ENCODE measurements around the gene CDK2AP2. TPM values are rescaled to one million over a fixed set of nuclear protein-coding genes. Genes with fewer than 3 reads are reported as not detected.
"Not testable (repeated sequence)": the region's sequence is repeated elsewhere in the genome, so short reads cannot be mapped to it uniquely, and the experiment has no call there.

The CDK2AP2 gene
- total RNA-seq, 1 donor from 2014 or later: 45.0 TPM

DNA sequence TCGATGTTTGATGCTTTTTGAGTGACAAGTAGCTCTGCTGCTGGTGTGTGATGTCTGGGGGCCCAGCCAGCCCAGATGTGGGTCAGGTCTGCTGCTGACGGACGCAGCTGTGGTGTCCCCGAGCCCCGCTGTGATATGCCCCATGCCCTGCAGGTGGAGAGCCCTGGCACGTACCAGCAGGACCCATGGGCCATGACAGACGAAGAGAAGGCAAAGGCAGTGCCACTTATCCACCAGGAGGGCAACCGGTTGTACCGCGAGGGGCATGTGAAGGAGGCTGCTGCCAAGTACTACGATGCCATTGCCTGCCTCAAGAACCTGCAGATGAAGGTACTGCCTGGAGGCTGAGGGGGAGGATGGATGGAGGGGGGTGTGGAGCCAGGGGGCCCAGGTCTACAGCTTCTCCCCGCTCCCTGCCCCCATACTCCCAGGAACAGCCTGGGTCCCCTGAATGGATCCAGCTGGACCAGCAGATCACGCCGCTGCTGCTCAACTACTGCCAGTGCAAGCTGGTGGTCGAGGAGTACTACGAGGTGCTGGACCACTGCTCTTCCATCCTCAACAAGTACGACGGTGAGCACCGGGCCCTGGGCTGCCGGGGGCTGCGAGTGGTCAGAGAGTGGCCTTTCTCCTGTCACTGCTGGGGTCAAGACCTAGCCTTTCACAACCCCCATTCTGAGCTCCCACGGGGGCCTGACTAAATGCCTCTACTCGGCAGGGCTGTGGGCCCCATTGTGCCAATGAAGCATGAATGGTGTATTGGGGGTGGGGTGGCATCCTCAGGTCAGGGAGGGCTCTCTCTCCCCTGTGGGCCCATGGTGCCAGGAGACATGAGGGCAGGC, 17.9 kb downstream of the CDK2AP2 start:
- Histone ChIP-seq H3K36me3 (ENCODE audit: insufficient read depth, low read length) (peaks cover 5% of the 10 kb centered on the region), H3K4me2 (ENCODE audit: low read length) (no peak overlapping the region), H3K27ac (ENCODE audit: low read depth, low read length) (no peak overlapping the region), H3K9me3 (ENCODE audit: insufficient read depth, low read depth, low read length) (no peaks in the 10 kb centered on the region), H3K4me1 (ENCODE audit: insufficient read depth, low read length) (no peaks in the 10 kb centered on the region), H2AFZ (ENCODE audit: low read depth, low read length) (no peak overlapping the region), H3K9ac (ENCODE audit: low read length) (no peak overlapping the region), H3K27me3 (ENCODE audit: insufficient read depth, low read length) (no peaks in the 10 kb centered on the region), H3K79me2 (ENCODE audit: insufficient read depth, low read length) (peaks cover 9% of the 10 kb centered on the region), H4K20me1 (ENCODE audit: insufficient read depth, low read length) (peaks cover 19% of the 10 kb centered on the region), H3K4me3 (ENCODE audit: insufficient read depth, low read depth, low read length) (no peak overlapping the region)
- Mint-ChIP-seq H3K27ac (ENCODE audit: unreplicated experiment) (peak overlapping the region; percentile 53), H3K4me3 (ENCODE audit: unreplicated experiment) (no peak overlapping the region), H3K36me3 (ENCODE audit: low read depth, unreplicated experiment) (peaks cover 14% of the 10 kb centered on the region), H3K4me1 (ENCODE audit: low read depth, unreplicated experiment) (peaks cover 2% of the 10 kb centered on the region), H3K9me3 (ENCODE audit: unreplicated experiment) (peaks cover 2% of the 10 kb centered on the region), H3K27me3 (ENCODE audit: low read depth, unreplicated experiment) (no peaks in the 10 kb centered on the region)
- no peak for TF ChIP-seq EZH2 (IDR thresholded peaks at IDR 0.05; ENCODE audit: insufficient read depth, low read length)
- TF ChIP-seq, protein P1, sequence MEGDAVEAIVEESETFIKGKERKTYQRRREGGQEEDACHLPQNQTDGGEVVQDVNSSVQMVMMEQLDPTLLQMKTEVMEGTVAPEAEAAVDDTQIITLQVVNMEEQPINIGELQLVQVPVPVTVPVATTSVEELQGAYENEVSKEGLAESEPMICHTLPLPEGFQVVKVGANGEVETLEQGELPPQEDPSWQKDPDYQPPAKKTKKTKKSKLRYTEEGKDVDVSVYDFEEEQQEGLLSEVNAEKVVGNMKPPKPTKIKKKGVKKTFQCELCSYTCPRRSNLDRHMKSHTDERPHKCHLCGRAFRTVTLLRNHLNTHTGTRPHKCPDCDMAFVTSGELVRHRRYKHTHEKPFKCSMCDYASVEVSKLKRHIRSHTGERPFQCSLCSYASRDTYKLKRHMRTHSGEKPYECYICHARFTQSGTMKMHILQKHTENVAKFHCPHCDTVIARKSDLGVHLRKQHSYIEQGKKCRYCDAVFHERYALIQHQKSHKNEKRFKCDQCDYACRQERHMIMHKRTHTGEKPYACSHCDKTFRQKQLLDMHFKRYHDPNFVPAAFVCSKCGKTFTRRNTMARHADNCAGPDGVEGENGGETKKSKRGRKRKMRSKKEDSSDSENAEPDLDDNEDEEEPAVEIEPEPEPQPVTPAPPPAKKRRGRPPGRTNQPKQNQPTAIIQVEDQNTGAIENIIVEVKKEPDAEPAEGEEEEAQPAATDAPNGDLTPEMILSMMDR (IDR thresholded peaks at IDR 0.05; ENCODE audit: insufficient read depth, low read depth, low read length): no peak
- FAIRE-seq (no peak), DNase-seq (ENCODE audit: low read depth) (no peak)

DNA sequence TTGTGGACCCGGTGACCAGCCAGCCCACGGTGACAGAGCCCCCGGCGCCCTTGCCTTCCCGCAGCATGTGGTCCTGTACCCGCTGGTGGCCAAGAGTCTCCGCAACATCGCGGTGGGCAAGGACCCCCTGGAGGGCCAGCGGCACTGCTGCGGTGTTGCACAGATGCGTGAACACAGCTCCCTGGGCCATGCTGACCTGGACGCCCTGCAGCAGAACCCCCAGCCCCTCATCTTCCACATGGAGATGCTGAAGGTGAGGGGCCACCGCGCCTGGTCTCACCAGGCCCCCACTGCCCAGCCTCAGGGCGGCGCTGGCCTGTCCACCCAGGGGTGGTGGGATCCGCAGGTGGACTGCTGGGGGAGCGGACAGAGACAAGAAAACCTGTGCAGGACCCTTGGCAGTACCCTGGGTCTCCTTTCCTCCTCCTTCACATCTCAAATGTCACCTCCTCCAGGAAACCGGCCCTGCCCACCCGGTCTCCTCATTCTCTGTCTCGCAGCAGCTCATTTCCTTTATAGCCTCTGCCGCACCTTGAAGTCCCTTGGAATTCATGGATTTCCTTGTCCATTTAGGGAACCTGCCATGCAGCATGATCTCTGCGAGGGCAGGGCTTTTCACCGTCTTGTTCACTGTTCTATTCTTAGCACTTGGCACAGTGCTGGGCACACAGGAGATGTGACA, 18.6 kb downstream of the CDK2AP2 start:
- Mint-ChIP-seq H3K4me1 (ENCODE audit: low read depth, unreplicated experiment) (peaks cover 6% of the 10 kb centered on the region), H3K9me3 (ENCODE audit: unreplicated experiment) (peaks cover 2% of the 10 kb centered on the region), H3K27me3 (ENCODE audit: low read depth, unreplicated experiment) (no peaks in the 10 kb centered on the region), H3K36me3 (ENCODE audit: low read depth, unreplicated experiment) (peaks cover 20% of the 10 kb centered on the region), H3K27ac (ENCODE audit: unreplicated experiment) (peak overlapping the region; percentile 53), H3K4me3 (ENCODE audit: unreplicated experiment) (no peak overlapping the region)
- FAIRE-seq: no peak
- no peak overlapping the region for H3K9ac ChIP-seq (ENCODE audit: low read length)
- H3K79me2 ChIP-seq (ENCODE audit: insufficient read depth, low read length): peaks cover 16% of the 10 kb centered on the region
- H3K9me3 ChIP-seq (ENCODE audit: insufficient read depth, low read depth, low read length): no peaks in the 10 kb centered on the region
- TF ChIP-seq EZH2 (IDR thresholded peaks at IDR 0.05; ENCODE audit: insufficient read depth, low read length): no peak
- no peak overlapping the region for H3K27ac ChIP-seq (ENCODE audit: low read depth, low read length)
- no peak overlapping the region for H2AFZ ChIP-seq (ENCODE audit: low read depth, low read length)
- H3K4me3 ChIP-seq (ENCODE audit: insufficient read depth, low read depth, low read length): no peak overlapping the region
- H3K36me3 ChIP-seq (ENCODE audit: insufficient read depth, low read length): peaks cover 5% of the 10 kb centered on the region
- no peaks in the 10 kb centered on the region for H3K27me3 ChIP-seq (ENCODE audit: insufficient read depth, low read length)
- no peaks in the 10 kb centered on the region for H3K4me1 ChIP-seq (ENCODE audit: insufficient read depth, low read length)
- H3K4me2 ChIP-seq (ENCODE audit: low read length): no peak overlapping the region
- peaks cover 25% of the 10 kb centered on the region for H4K20me1 ChIP-seq (ENCODE audit: insufficient read depth, low read length)
- no peak for DNase-seq (ENCODE audit: low read depth)

DNA sequence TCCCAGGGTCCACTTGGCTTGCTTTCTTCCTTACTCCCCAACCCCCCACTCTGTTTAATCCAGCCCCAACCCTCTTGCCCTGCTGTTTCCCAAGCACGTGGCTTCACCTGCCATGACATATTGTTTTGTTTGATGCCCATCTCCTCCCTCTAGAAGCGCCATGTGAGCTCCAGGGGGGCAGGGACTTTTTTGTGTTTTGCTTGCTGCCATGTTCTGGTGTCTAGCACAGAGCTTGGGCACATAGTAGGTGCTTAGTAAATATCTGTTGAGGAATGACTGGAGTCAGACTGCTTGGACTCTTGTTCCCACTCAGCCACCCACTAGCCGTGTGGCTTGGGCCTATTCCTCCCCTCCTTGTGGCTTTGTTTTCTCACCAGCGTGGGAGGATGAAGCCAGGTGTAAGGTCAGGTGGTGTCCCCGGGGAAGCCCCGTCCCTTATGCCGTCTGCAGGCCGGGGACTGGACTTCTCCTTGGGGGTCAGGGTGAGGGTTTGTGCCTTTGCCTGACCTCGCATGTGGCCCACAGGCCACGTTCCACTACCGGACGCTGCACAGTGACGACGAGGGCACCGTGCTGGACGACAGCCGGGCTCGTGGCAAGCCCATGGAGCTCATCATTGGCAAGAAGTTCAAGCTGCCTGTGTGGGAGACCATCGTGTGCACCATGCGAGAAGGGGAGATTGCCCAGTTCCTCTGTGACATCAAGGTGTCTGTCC, 21.3 kb downstream of the CDK2AP2 start:
- Mint-ChIP-seq H3K36me3 (ENCODE audit: low read depth, unreplicated experiment) (peaks cover 24% of the 10 kb centered on the region), H3K27ac (ENCODE audit: unreplicated experiment) (no peak overlapping the region), H3K4me3 (ENCODE audit: unreplicated experiment) (peak overlapping the region; percentile 25), H3K27me3 (ENCODE audit: low read depth, unreplicated experiment) (no peaks in the 10 kb centered on the region), H3K4me1 (ENCODE audit: low read depth, unreplicated experiment) (peaks cover 6% of the 10 kb centered on the region), H3K9me3 (ENCODE audit: unreplicated experiment) (peaks cover 2% of the 10 kb centered on the region)
- Histone ChIP-seq H3K4me3 (ENCODE audit: insufficient read depth, low read depth, low read length) (no peak overlapping the region), H3K27me3 (ENCODE audit: insufficient read depth, low read length) (no peaks in the 10 kb centered on the region), H3K27ac (ENCODE audit: low read depth, low read length) (no peak overlapping the region), H2AFZ (ENCODE audit: low read depth, low read length) (no peak overlapping the region), H3K4me2 (ENCODE audit: low read length) (no peak overlapping the region), H3K79me2 (ENCODE audit: insufficient read depth, low read length) (peaks cover 28% of the 10 kb centered on the region), H3K9ac (ENCODE audit: low read length) (no peak overlapping the region), H3K9me3 (ENCODE audit: insufficient read depth, low read depth, low read length) (no peaks in the 10 kb centered on the region), H4K20me1 (ENCODE audit: insufficient read depth, low read length) (peaks cover 27% of the 10 kb centered on the region), H3K4me1 (ENCODE audit: insufficient read depth, low read length) (peaks cover 11% of the 10 kb centered on the region), H3K36me3 (ENCODE audit: insufficient read depth, low read length) (no peaks in the 10 kb centered on the region)
- DNase-seq (ENCODE audit: low read depth) (no peak), FAIRE-seq (no peak)
- TF ChIP-seq, protein P1 (IDR thresholded peaks at IDR 0.05; ENCODE audit: insufficient read depth, low read depth, low read length): no peak
- no peak for TF ChIP-seq EZH2 (IDR thresholded peaks at IDR 0.05; ENCODE audit: insufficient read depth, low read length)

DNA sequence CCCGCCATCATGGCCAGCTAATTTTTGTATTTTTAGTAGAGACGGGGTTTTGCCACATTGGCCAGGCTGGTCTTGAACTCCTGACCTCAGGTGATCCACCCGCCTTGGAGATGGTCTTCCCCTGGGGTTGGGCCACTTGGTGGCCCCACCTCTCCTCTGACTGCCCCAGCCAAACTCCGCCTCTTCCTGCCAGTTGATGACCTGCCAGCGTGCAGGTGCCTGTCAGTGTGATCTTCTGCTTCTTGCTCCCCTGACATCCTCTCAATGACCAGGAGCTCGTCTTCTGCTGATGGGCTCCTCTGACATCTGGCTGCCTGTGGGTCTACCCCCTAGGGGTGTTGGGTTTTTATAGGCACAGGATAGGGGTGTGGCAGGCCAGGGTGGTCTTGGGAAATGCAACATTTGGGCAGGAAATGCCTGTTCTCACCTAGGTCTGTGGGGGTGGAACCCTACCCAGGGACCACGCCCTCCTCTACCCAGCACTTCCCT, 22.0 kb downstream of the CDK2AP2 start:
- H3K9ac ChIP-seq (ENCODE audit: low read length); H3K4me1 Mint-ChIP-seq (ENCODE audit: low read depth, unreplicated experiment); H3K9me3 Mint-ChIP-seq (ENCODE audit: unreplicated experiment); H3K4me2 ChIP-seq (ENCODE audit: low read length); H3K4me3 Mint-ChIP-seq (ENCODE audit: unreplicated experiment); H3K27ac Mint-ChIP-seq (ENCODE audit: unreplicated experiment); H3K27me3 ChIP-seq (ENCODE audit: insufficient read depth, low read length); H3K27ac ChIP-seq (ENCODE audit: low read depth, low read length); H3K9me3 ChIP-seq (ENCODE audit: insufficient read depth, low read depth, low read length); H3K4me3 ChIP-seq (ENCODE audit: insufficient read depth, low read depth, low read length); H3K27me3 Mint-ChIP-seq (ENCODE audit: low read depth, unreplicated experiment); FAIRE-seq; H3K36me3 ChIP-seq (ENCODE audit: insufficient read depth, low read length); H2AFZ ChIP-seq (ENCODE audit: low read depth, low read length); DNase-seq (ENCODE audit: low read depth): not testable (repeated sequence)
- peaks cover 27% of the 10 kb centered on the region for H4K20me1 ChIP-seq (ENCODE audit: insufficient read depth, low read length)
- peaks cover 28% of the 10 kb centered on the region for H3K79me2 ChIP-seq (ENCODE audit: insufficient read depth, low read length)
- peaks cover 11% of the 10 kb centered on the region for H3K4me1 ChIP-seq (ENCODE audit: insufficient read depth, low read length)
- peaks cover 24% of the 10 kb centered on the region for H3K36me3 Mint-ChIP-seq (ENCODE audit: low read depth, unreplicated experiment)

Data from astrocyte (in vitro differentiated cells and primary cell).